Stimulated activated CD4-positive, alpha-beta T cell treated with anti-CD3 and anti-CD28 coated beads, Interleukin-1b, Interleukin-23, amount 100 ng/mL, for 24 hours (primary cell): ENCODE measurements around the gene GK2.

Source experiments
- DNase-seq, 4 experiments: peaks; one replicate each; pipeline ENCODE4 v3.0.0-alpha.2; 2020; ENCODE audit warnings: low read depth in 4 of 4, low spot score in 1 of 4

GK2 gene

DNA sequence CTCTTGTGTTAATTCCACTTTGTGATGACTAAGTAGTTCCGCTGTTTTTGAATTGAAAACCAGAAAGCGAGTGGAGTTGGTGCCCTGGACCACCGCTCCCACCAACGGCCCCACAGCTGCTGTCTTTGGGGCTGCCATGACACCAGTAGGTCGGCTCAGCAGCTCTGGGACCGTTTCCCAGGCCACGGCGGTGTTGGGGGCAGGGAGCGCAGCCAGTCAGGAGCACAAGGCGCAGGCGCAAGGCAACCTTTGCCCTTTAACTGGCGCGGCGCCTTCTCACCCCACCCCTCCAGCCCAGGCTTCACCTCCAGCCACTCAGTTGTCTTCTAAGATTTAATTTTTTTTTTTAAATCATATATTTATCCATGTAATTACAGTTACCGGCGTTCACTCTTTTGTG lies at the start of gene GK2:
TSS of gene GK2 (minus strand) at position 166 of the 400 bp plus-strand sequence. CDS start at position 138, 28 bp downstream.
- DNase-seq, result no peak

DNA sequence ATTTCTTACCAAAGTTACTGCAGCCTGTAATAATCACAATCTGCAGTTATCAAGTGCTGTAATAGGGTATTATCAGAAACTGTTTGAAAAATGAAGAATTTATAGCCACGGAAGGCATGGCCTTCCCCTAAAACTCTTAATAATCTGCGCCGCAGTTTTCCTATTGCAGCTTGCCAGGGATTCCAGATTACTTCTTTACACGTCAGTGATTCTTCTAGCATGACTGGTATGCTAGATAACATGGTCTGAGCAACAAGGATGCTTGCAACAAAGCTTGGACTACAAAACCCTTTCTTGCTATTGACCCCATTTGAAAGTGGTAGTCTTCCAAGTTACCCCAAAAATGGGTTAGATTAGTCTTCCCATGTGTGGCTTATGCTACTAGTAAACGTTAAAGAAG lies 47.2 kb upstream of the GK2 start:
- DNase-seq, result no peak

DNA sequence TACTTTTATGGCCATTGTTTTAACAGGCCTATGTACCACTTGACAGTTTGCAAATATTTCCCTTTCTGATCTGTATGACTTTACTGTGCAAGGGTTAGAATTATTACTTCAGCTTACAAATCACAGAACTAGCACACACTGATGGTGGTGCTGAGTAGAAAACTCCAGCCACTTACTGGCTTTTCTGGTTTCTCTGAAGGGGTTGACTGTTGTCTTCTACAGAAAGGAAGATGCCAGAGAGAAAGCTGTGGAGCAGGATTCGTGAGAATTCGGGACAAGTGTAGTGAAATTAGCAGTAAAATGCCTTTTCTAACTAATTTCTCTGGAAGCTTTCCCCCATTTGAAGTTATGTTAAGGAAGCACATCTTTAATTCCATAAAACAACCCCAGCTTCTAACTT lies 46.6 kb upstream of the GK2 start:
- no peak for DNase-seq

DNA sequence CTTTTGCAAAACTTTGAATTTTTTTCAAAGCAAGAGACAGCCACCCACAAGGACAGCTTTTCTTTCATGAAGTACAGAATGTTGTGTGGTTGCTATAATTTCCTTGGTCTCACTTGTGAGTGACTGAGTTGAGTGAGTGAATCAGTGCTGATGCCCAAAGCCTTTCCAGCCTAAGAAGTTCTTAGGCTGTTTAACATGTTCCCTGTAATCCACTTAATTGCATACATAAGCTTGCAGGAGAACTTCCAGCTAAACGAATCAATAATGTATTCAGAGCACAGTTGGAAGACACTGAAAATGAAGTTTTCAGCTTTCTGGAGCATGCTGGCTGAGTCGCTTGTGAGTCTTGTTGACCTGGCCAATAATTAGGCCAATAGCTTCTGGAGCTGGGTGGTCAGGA lies 42.0 kb upstream of the GK2 start:
- DNase-seq, result no peak

DNA sequence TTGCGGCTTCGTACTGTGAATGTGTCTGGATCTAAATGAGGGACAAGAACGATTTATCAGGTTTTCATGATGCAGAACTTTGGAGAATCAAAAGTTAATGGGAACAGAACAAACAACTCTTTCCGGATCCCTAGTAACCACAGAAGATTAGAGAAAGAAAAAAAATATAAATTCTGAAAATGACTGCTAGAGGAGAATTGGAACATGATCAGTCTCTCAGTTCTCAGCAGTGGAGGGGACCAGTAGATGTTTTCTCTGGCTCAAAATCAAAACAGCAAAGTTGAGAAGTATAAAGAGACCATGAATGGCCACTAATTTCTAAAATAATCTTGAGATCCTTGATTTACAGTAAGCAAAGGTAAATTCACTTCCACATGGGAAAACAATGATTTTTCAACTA lies 38.1 kb upstream of the GK2 start:
- DNase-seq, result no peak

DNA sequence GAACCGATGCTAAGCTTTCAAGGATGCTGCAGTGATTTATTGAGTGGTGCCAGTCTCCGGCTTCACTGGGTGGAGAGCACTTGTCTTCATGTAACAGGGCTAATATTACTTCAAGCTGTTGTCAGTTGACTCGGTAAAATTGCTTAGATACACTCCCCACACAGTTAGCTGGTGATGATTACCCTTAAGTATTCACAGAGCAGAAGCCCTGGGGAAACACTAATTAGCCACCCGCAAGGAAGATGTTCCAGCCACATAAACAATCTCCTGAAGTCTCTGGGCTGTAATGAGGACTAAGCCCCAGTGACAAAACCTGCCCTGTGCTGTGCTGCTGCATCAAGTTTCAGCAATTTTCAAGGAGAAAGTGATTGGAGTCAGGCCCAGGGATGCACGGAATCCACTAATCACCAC lies 37.3 kb upstream of the GK2 start:
- no peak for DNase-seq

DNA sequence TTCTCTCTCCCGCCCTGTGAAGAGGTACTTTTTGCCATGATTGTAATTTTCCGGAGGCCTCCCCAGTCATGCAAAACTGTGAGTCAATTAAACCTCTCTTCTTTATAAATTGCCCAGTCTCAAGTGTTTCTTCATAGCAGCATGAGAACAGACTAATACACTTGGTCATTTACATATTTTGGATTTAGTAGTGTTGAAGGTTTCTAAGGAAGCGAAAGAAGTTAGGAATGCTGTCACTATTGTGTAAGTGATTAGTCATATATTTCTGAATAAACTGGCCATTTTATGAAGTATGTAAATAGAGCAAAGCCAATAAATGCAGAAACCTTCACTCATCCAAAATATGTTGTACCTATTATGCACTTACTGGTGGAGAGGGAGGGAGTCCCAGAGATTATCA lies 34.4 kb upstream of the GK2 start:
- no peak for DNase-seq

DNA sequence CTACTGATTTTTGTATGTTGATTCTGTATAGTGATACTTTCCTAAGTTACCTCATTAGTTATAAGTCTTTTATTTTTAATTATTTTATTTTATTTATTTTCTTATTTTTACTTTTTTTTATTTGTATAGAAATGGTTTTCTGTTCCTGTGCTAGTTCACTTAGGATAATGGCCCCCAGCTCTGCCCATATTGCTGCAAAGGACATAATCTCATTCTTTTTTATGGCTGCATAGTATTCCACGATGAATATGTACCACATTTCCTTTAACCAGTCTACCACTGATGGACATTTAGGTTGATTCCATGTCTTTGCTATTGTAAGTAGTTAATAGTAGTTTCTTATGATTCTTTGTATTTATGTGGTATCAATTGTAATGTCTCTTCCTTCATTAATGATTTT lies 31.5 kb upstream of the GK2 start:
- no peak for DNase-seq

DNA sequence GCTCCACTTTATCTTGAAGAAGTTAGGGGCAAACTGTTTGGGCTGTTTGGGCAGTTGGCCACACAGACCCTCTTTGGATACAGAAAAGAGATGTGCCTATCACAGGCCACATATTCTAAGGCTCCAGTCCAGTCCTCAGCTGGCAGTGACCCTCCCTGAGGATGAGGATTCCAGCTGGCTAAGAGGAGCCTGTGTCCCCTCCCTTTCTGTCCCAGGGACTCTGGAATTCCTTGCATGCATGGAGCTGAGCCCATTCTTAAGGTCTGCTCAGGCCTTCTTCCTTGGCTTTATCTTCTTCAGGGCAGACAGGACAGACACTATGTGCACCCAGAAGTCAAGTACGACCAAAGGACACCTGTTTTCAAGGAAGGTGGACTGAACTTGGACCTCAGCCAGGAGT lies 23.8 kb upstream of the GK2 start:
- DNase-seq, result no peak

DNA sequence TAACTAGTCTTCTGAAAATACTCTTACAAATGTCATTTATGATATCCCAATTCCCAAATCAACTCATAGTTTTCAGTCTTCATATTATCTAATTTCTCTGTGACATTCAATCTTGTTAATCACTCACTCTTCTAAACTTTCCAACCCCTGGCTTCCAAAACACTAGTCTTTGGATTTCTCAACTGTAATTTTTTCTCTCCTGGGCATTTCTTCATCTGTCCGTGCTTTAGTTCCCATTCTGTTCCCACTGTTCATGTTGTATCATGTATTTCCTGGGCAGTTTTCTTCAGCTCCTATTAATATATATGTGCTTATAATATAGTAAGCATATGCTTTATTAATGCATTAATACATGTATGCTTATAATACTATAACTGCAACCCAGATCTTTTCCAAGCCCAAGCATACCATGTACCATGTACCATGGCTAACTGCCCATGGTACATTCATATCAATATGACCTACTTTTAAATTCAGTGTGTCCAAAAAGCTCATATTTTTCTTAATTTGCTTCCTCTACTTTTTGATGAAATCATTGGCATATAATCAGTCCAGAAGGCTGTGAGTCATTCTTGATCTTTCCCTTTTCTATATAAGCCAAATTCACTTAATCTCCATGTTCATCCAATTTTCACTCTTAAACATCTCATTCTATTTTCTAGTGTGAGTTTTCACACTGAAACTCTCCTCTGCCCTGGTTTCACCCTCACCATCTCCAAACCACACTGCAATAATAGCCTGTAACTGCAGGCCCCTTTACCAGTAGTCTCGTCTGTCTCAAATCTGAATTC lies 21.3 kb upstream of the GK2 start:
- DNase-seq, result no peak

DNA sequence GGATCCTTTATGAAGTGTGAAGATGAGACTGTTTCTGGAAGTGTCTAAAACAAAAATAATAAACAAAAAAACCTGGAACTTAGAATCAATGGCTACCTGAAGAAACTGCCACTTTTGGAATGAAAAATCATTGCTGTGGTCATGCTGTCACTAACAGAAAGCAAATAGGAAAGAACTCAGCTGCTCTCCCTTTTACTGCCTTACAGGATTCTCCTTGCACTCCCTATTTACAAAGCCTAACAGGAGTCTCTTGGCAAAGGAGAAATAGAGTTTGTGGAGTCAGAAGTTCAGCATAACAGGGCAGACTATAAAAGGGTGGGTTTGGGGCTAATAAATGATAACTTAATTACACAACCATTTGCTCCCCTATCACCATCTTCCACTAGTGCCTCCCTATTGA lies 19.0 kb upstream of the GK2 start:
- no peak for DNase-seq

DNA sequence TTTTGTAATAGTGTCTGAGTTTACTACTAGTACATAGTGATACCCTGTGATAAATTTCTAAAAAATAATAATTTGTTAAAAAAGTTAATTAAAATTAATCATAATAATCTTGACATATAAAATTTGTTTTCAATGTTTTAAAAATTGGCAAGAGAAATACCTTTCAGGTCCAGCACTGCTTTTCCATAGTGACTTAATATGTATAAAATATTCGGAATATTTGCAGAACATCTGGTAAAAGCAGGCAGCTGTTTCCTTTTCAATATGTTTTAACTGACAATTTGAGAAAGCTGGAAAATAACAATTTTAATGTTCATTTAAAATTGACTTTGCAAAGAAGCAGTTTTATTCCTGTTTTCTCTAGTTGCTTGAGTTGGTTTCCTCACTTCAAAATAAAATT lies 17.6 kb upstream of the GK2 start:
- DNase-seq, result no peak

DNA sequence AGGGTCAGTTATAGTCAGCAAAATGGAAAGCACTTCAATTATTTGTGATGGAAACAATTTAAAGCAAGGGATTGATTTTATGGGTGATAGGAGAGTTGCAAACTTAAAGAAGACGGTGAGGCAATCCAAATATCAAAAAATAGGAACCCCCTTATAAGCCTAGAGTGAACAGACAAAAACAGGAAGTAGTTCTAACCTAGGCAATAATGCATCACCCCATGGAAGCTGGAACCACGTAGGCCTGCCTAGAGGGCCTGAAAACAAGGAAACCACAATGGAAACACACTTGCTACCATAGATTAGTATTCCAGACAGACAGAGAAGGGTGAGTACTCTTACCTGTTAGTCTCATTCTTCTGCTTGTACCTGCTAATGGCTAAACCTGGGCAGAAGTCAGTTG lies 13.5 kb upstream of the GK2 start:
- no peak for DNase-seq

DNA sequence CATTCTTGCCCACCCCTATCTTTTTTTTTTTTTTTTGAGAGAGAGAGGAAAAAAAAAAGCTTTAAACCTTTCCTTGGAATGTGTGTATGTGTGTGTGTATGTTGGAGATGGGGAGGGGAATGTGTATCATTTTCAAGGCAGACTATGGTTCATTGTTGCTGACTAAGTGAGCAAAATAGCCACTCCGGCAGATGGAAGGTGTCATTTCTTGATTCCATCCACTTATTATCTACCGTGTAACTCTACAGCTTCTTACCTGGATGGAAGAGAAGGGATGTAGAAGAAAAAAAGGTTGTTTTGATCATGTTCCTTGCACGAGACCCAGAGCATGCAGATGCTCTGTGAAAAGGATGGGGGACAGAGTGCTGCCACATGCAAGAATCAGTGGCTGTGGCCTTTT lies 5.9 kb upstream of the GK2 start:
- no peak for DNase-seq

DNA sequence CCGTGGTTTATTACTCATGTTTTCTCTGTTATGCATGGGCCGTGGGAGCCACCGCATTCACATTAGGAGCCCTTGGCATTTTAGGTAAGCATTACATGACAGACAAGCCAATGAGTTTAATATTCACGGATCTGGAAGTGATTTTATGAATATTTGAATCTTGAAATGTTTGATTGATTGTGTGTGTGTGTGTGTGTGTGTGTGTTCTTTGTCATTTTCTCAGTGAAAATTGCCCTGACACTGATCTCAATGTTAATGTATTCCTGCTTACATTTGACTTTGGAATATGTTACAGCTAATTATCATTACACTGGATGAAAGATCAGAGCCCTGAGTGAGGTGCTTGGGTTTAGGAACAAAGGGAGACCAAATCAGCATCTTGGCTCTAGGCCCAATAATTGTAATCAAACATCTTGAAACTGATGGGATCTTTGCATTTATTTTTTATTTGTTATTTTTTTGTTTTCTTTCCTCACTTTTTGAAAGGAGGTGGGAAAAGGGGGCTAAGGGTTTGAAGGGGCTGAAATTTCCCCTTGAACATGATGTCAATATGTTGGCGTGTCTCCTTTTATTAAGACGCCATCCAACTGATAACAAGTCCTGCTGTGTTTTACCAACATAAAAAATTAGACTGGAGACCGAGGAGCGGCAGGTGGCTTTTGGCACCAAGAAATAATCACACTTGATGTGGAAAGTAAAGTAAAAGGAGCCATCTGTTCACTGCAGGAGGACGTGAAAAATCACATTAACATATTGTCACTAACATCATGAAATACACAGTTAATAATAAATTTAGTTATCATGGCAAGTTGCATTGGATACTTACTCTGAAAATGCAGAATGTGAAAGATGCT lies 5.2 kb upstream of the GK2 start:
- DNase-seq, result no peak

DNA sequence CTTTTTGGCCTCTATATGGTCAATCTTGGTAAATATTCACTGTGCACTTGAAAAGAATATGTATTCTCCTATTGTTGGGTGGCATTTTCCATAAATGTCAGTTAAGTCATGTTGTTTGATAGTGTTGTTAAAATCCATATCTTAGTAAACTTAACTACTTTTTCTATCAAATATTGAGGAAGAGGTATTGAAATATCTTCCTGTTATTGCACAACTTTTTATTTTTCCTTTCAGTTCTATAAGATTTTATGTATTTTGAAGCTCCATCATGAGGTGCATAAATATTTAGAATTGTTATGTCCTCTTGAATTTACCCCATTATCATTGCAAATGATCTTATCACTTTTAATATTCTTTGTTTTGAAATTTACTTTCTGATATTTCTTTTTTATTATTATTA lies 3.4 kb downstream of the GK2 start:
- DNase-seq, result no peak

DNA sequence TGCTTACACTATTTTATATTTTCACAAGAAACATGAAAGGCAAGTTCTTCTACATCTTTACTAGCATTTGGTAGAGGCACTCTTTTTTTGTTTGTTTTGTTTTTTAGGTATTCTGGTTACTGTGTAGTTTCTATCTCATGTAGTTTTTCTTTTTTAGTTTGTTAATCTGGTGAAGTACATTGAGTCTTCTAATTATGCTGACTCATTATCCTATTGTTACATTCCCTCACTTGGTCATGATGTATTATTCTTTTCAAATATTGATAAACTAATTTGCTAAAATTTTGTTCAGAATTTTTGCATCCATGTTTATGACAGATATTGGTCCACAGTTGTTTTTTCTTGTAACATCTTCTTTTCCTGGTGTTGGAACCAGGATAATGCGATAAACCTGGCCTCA lies 4.7 kb downstream of the GK2 start:
- DNase-seq, result no peak

DNA sequence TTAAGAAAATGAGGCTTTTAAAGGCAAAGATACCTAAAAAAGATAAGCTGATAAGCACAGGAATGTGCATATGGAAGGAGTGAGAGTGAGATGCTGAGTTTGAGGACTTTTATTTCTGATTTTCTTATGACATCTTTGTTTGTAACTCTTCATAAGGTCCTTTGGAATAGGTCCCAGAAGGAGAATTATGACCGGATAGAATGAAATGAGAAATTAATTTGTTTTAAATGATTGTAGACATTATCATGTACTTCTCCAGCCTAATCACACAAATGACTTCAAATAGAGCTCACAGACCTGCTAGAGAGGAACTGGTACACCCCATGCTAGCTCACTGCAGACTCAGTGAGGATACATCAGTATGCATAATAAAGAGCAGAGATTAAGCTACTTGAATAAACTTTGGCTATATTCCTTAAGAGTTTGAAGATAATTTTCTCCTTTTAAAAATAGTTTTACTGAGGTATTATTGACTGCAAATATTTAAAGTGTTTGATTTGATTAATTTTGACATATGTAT lies 5.6 kb downstream of the GK2 start:
- no peak for DNase-seq

DNA sequence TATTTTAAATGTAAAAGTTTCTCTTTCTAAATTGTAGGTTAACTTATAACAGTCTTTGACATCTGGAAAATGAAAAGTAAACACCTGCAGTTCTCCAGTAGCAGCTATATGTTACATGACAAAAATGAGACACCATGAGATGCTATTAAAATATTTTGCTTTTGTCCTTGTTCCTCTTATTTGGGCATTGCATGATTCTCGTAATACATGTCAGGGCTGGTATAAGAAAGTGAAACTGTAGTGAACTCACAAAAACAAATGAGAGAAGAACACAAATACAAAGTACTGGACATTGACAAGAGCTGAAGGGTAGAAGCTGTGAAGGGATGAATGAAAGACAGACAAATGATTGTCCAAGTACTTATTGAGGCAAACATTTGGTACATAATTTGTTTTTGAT lies 9.0 kb downstream of the GK2 start:
- DNase-seq, result no peak

DNA sequence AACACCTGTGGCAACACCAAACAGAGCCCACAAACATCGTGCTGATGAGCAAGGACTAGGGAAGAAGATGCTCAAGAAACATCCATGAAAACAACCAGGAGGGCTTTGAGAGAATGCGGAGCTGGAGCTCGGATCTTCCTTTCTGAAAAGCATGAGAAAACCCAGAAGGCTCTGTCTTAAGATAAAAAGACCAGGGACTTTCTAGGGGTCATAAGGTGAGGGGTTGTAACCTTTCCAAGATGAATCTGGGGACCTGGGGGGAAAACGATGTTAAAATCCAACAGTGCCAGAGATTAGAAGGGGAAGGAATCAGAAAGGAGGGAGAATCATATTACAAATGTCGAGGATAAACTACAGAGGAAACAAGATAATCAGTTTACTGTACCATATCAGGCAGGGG lies 10.1 kb downstream of the GK2 start:
- DNase-seq, result no peak

DNA sequence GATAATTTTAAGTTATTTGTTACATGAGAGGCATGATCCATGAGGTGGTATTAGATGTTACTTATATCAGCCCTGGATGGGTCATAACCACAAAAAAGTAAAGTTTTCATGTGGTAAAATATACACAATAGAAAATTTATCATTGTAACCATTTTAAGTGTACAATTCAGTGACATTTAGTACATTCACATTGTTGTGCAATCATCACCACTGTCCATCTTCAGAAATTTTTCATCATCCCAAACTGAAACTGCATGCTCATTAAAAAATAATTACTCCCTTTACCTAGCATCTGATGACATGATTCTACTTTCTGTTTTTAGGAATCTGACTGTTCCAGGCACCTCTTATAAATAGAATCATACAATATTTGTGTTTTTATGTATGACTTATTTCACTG lies 11.2 kb downstream of the GK2 start:
- DNase-seq, result no peak

DNA sequence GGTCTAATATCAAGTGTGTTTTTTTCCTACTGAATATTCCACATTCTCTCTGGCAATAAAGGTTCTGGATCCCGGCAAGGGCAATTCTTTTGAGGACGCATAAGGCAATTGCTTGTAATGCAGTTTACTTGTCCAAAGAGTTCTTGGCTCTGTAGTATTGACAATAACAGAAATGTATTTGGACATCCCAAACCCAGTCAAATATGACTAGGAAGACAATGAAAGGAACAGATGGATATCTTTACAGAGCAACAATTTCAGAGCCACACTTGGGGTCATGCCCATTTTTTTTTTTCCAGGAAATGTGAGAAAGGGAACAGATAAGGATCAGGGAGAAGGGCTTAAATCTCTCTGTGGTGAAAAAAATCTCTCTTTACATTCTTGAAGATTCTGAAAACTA lies 12.2 kb downstream of the GK2 start:
- no peak for DNase-seq
